ENCODE results near the gene SETX.

Gene SETX

GRCh38 chr9:132238026-132238972 lies 116.5 kb downstream of the SETX start:
- no peak for TF ChIP-seq CTCF (conservative IDR thresholded peaks at IDR 0.05; ENCODE audit: low read depth, low read length)
- H3K36me3 ChIP-seq (ENCODE audit: insufficient read depth) = no peaks in the 10 kb centered on the region
- no peaks in the 10 kb centered on the region for H3K79me2 ChIP-seq (ENCODE audit: insufficient read depth, low read depth)
- no peak overlapping the region for H3K9ac ChIP-seq
- no peak overlapping the region for H3K4me2 ChIP-seq
- no peak overlapping the region for H2AFZ ChIP-seq (ENCODE audit: low read depth)
- H4K20me1 ChIP-seq (ENCODE audit: insufficient read depth) = no peaks in the 10 kb centered on the region
- no peak overlapping the region for H3K27ac ChIP-seq
- H3K4me1 ChIP-seq (ENCODE audit: low read depth, poor library complexity, severe bottlenecking) = no peaks in the 10 kb centered on the region
- peaks cover 76% of the 10 kb centered on the region for H3K27me3 ChIP-seq (ENCODE audit: insufficient read depth, low read depth)
- no peak overlapping the region for H3K4me3 ChIP-seq (IDR thresholded peaks at IDR 0.05; ENCODE audit: insufficient read depth, low read depth, low read length)

- Histone ChIP-seq H2AFZ (ENCODE audit: low read depth) (no peak overlapping the region), H3K9ac (no peak overlapping the region), H3K27ac (no peak overlapping the region), H4K20me1 (ENCODE audit: insufficient read depth) (no peaks in the 10 kb centered on the region), H3K4me2 (no peak overlapping the region), H3K4me1 (ENCODE audit: low read depth, poor library complexity, severe bottlenecking) (no peaks in the 10 kb centered on the region), H3K36me3 (ENCODE audit: insufficient read depth) (no peaks in the 10 kb centered on the region), H3K27me3 (ENCODE audit: insufficient read depth, low read depth) (peaks cover 77% of the 10 kb centered on the region), H3K79me2 (ENCODE audit: insufficient read depth, low read depth) (no peaks in the 10 kb centered on the region), H3K4me3 (IDR thresholded peaks at IDR 0.05; ENCODE audit: insufficient read depth, low read depth, low read length) (no peak overlapping the region)
- TF ChIP-seq CTCF (conservative IDR thresholded peaks at IDR 0.05; ENCODE audit: low read depth, low read length) = no peak
These were observed 117.3 kb downstream of the SETX start for GRCh38 chr9:132237481-132237880.

GRCh38 chr9:132236662-132237311 lies 118.0 kb downstream of the SETX start:
- TF ChIP-seq CTCF (conservative IDR thresholded peaks at IDR 0.05; ENCODE audit: low read depth, low read length) = peak; percentile 56
- Histone ChIP-seq H2AFZ (ENCODE audit: low read depth) (no peak overlapping the region), H3K4me2 (no peak overlapping the region), H3K9ac (no peak overlapping the region), H3K27me3 (ENCODE audit: insufficient read depth, low read depth) (peaks cover 83% of the 10 kb centered on the region), H3K27ac (no peak overlapping the region), H4K20me1 (ENCODE audit: insufficient read depth) (no peaks in the 10 kb centered on the region), H3K79me2 (ENCODE audit: insufficient read depth, low read depth) (no peaks in the 10 kb centered on the region), H3K36me3 (ENCODE audit: insufficient read depth) (no peaks in the 10 kb centered on the region), H3K4me1 (ENCODE audit: low read depth, poor library complexity, severe bottlenecking) (no peaks in the 10 kb centered on the region), H3K4me3 (IDR thresholded peaks at IDR 0.05; ENCODE audit: insufficient read depth, low read depth, low read length) (no peak overlapping the region)

- Histone ChIP-seq H3K36me3 (ENCODE audit: insufficient read depth) (no peaks in the 10 kb centered on the region), H3K4me3 (IDR thresholded peaks at IDR 0.05; ENCODE audit: insufficient read depth, low read depth, low read length) (no peak overlapping the region), H3K4me2 (no peak overlapping the region), H3K9ac (no peak overlapping the region), H3K27me3 (ENCODE audit: insufficient read depth, low read depth) (peaks cover 90% of the 10 kb centered on the region), H3K4me1 (ENCODE audit: low read depth, poor library complexity, severe bottlenecking) (no peaks in the 10 kb centered on the region), H3K27ac (no peak overlapping the region), H3K79me2 (ENCODE audit: insufficient read depth, low read depth) (no peaks in the 10 kb centered on the region), H2AFZ (ENCODE audit: low read depth) (no peak overlapping the region), H4K20me1 (ENCODE audit: insufficient read depth) (no peaks in the 10 kb centered on the region)
- TF ChIP-seq CTCF (conservative IDR thresholded peaks at IDR 0.05; ENCODE audit: low read depth, low read length) = peak; percentile 90
These were observed 118.7 kb downstream of the SETX start for GRCh38 chr9:132235894-132236661.
